NCI-H774 (cell line): ENCODE data around the gene SEMA3D.

Source experiments
- DNase-seq: peaks from one replicate; lab custom pipeline; 2025; lab: John Stamatoyannopoulos, UW

The SEMA3D gene

GRCh38 chr7:84985073-84985784 lies 201.6 kb downstream of the SEMA3D start:
- DNase-seq = no peak

GRCh38 chr7:84982199-84982598 lies 204.7 kb downstream of the SEMA3D start:
- DNase-seq = no peak

DNA sequence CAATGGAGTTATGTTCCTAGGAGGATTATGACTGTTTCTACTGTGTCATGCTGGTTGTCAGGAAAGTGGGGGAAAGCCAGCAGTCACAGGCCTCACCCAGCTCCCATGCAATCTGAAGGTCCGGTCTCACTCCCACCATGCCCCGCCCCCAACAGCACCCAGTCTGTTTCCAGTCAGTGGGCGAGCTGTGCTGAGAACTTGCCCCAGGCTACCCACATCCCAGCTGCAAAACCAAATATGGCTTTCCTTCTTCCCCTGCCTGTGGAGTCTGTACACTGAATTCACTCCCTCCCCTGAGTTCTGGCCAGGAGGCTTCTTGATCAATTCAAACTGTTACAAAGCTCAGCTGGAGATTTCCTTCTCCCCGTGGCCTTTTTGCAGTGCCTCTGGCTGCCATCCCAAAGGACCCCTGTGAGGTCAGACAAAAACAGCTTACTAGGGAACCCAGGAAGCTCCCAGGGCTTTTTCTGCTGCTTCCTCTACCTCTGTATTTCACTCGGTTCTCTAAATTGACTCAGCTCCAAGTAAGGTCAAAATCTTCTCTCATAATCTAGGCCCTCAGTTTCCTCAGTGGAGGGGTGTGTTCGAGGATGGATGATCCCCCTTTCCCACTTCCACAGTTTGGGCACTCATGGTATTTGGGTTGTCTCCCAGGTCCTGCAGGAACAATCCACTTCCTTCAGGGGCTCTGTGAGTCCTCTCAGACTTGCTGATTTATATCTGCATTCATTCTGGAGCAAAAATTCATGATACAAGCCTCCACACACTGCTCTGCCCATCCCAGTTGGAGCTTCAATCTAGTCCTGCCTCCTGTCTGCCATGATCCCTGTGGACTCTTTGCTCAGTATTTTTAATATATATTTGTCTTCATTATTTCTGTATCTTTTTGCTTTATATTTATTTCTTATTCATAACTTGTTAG lies 205.5 kb downstream of the SEMA3D start:
- no peak for DNase-seq

DNA sequence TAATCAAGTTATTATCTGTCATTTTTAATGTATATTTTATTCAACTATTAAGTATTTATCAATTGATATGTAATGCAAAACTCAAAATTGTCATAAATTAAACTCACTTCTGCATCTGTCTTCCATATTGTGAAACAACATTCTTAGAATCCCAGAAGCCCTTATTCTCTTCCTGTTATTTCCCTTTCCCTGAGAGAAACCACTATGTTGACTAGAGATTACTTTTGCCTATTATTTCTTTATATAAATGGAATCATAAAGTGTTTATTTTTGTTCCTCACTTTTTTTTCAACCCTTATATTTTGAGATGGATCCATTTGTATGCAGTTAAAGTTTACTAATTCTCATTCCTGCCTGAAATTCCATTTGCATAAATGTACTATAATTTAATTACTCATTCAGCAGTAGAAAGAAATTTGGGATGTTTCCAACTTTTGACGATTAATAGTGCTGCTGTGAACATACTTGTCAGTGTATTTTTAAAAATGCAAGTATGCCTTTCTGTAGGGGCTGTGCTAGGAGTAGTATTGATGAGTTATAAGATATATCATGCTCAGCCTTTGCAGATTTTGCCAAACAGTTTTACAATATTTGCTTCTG lies 211.2 kb downstream of the SEMA3D start:
- DNase-seq = no peak

- DNase-seq = no peak
Measured at GRCh38 chr7:84971360-84971759, 215.5 kb downstream of the SEMA3D start.

DNA sequence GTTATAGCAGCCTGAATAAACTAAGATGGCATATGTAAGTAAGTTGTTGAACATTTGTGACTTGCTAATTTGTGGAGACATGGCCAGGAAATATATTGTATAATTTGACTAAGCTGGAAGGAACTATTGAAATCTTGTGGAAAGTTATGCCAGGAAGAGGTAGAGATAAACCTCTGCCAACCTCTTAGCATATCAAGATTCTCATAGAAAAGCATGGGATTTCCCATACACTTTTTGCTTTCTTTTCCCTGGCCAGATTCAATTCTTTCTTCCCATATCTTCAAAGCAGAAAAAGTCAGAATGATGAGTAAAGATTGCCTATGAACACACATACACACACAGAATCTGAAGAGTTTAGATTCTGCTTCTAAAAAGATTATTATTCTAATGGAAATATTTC lies 216.2 kb downstream of the SEMA3D start:
- DNase-seq = no peak

GRCh38 chr7:84953234-84953633 lies 233.6 kb downstream of the SEMA3D start:
- no peak for DNase-seq

GRCh38 chr7:84950836-84951235 lies 236.0 kb downstream of the SEMA3D start:
- DNase-seq = no peak

GRCh38 chr7:84949501-84949900 lies 237.4 kb downstream of the SEMA3D start:
- no peak for DNase-seq

- DNase-seq = no peak
Measured at GRCh38 chr7:84949067-84949466, 237.8 kb downstream of the SEMA3D start.

DNA sequence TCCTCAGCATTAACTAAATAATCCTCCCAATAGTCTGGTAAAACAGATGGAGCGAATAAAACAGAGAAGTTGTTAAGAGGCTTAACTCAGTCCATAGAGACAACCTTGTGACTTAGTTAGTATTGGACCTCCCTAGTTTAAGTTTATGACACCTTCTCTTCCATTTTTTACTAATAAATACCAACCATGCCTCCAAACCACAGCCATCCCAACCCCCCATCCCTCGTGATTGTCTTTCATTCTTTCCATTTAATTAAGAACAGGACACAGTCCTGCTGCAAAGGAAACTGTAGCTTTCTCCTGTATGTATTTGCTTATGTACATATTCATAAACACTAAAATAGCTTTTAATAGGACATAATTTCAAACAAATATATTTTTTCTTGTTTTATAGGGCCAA lies 238.2 kb downstream of the SEMA3D start:
- no peak for DNase-seq

DNA sequence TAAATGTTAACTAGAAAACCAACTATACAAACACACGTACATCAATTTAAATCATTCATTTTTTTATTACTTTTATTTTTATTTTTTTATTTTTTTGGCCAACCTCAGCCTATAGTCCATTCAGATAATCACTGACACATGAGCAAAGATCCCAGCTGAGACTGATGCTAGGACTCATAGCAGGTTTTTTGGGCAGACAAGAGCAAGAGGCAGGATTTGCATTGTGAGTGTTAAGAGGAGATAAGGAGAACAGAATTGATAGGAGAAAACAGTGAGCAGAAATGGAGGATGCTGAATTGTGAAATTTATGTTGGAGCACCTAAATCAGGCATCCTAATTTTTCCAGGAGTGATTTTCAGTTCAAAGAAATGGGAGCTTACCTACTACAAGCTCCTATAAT lies 240.3 kb downstream of the SEMA3D start:
- DNase-seq = no peak
